ENCODE measurements around the gene PLA2G6.
"Not testable (repeated sequence)": the region's sequence is repeated elsewhere in the genome, so short reads cannot be mapped to it uniquely, and the experiment has no call there.

The PLA2G6 gene

GRCh38 chr22:38126928-38127668, 54.5 kb downstream of the PLA2G6 start:
- DNase-seq: no peak

GRCh38 chr22:38125751-38126201, 55.9 kb downstream of the PLA2G6 start:
- no peak for DNase-seq

- no peak for DNase-seq
Observed at GRCh38 chr22:38125038-38125610, 56.5 kb downstream of the PLA2G6 start.

GRCh38 chr22:38124236-38124974, 57.2 kb downstream of the PLA2G6 start:
- no peak for DNase-seq

- no peak for DNase-seq
Observed at GRCh38 chr22:38122616-38123015, 59.0 kb downstream of the PLA2G6 start.

GRCh38 chr22:38120359-38121110, 61.1 kb downstream of the PLA2G6 start:
- no peak for DNase-seq

- not testable (repeated sequence) for DNase-seq
Observed at GRCh38 chr22:38118747-38119146, 62.9 kb downstream of the PLA2G6 start.

GRCh38 chr22:38118182-38118581, 63.4 kb downstream of the PLA2G6 start:
- DNase-seq: no peak

GRCh38 chr22:38117556-38117955, 64.1 kb downstream of the PLA2G6 start:
- not testable (repeated sequence) for DNase-seq

GRCh38 chr22:38115423-38116205, 66.0 kb downstream of the PLA2G6 start:
- DNase-seq: no peak

- peak; percentile 52 for DNase-seq
Observed at GRCh38 chr22:38114484-38115398, 66.9 kb downstream of the PLA2G6 start.

GRCh38 chr22:38112381-38112780, 69.2 kb downstream of the PLA2G6 start:
- DNase-seq: no peak

- no peak for DNase-seq
Observed at GRCh38 chr22:38111925-38112355, 69.7 kb downstream of the PLA2G6 start.

GRCh38 chr22:38110863-38111852, 70.5 kb downstream of the PLA2G6 start:
- DNase-seq: no peak

GRCh38 chr22:38110008-38110862, 71.4 kb downstream of the PLA2G6 start, which contains the start of gene BAIAP2L2:
Gene BAIAP2L2, minus strand, starts transcription at chr22:38110684. Its CDS starts 159 bp downstream, at chr22:38110525.
- DNase-seq: no peak

GRCh38 chr22:38109371-38110001, 72.1 kb downstream of the PLA2G6 start:
- DNase-seq: no peak

GRCh38 chr22:38108561-38109319, 72.9 kb downstream of the PLA2G6 start:
- DNase-seq: no peak
